H1 (cell line): ENCODE results near the gene TFCP2L1. TPM values are rescaled to one million over a fixed set of nuclear protein-coding genes. Genes with fewer than 3 reads are reported as not detected.

Source experiments
- CTCF ChIA-PET: fragments of 300-600 bp; sonication (Branson Sonifier 250); formaldehyde crosslinking; loops from one replicate; lab custom pipeline; 2021; ENCODE audit not compliant: partially characterized antibody; lab: Charles Lee
- POLR2A ChIA-PET: fragments of 300-600 bp; sonication (Branson Sonifier 250); formaldehyde crosslinking; loops from one replicate; lab custom pipeline; 2021; ENCODE audit warnings: inconsistent platforms; ENCODE audit not compliant: partially characterized antibody; lab: Charles Lee
- DNase-seq, 2 experiments: peaks; one replicate each; pipeline versions ENCODE4 v3.0.0 to v3.0.0-alpha.2; 2010 to 2022; ENCODE audit warnings: low spot score in 2 of 2, low read depth in 1 of 2, mixed read lengths in 1 of 2
- FAIRE-seq: peaks from 2 replicates; lab custom pipeline; 2011; peaks lifted over from hg19 to GRCh38; lab: Jason Lieb, UNC
- H2AFZ ChIP-seq: 2 replicates; pipeline ENCODE4 v1.8.1; 2012; ENCODE audit warnings: low read length, inconsistent platforms
- H2AK5ac ChIP-seq: 2 replicates; pipeline ENCODE4 v1.6.1; 2013; ENCODE audit warnings: low read depth, low read length
- H2BK120ac ChIP-seq: replicated peaks from 2 replicates; pipeline ENCODE3; 2013; ENCODE audit warnings: low read depth, low read length, inconsistent platforms
- H2BK12ac ChIP-seq: 2 replicates; pipeline ENCODE4 v1.6.1; 2013; ENCODE audit warnings: low read depth, low read length
- H2BK15ac ChIP-seq: 2 replicates; pipeline ENCODE4 v1.6.1; 2013; ENCODE audit warnings: low read length
- H2BK20ac ChIP-seq: 2 replicates; pipeline ENCODE4 v1.6.1; 2013; ENCODE audit warnings: low read length
- H2BK5ac ChIP-seq: 2 replicates; pipeline ENCODE4 v1.6.1; 2013; ENCODE audit warnings: low read depth, low read length
- H3K14ac ChIP-seq: 2 replicates; pipeline ENCODE4 v1.6.1; 2013; ENCODE audit warnings: inconsistent platforms; ENCODE audit not compliant: insufficient read length
- H3K18ac ChIP-seq: 2 replicates; pipeline ENCODE4 v1.6.1; 2013; ENCODE audit warnings: low read length; ENCODE audit errors: extremely low read depth
- H3K23ac ChIP-seq: 2 replicates; pipeline ENCODE4 v1.6.1; 2013; ENCODE audit warnings: inconsistent platforms; ENCODE audit not compliant: insufficient read length
- H3K23me2 ChIP-seq: 2 replicates; pipeline ENCODE4 v1.6.1; 2013; ENCODE audit warnings: low read depth, low read length
- H3K27ac ChIP-seq: 2 replicates; pipeline ENCODE4 v1.6.1; 2011; ENCODE audit warnings: low read depth, low read length, inconsistent platforms
- H3K27me3 ChIP-seq, 4 experiments: replicated peaks in 1 of 4; 1 replicate in 1 of 4; 2 replicates in 3 of 4; pipeline versions ENCODE4 v1.6.1 to v1.8.1; 2011 to 2013; ENCODE audit warnings: low read length in 3 of 4, mild to moderate bottlenecking in 3 of 4, inconsistent platforms in 2 of 4, mixed read lengths in 2 of 4, moderate library complexity in 1 of 4; ENCODE audit not compliant: control insufficient read depth in 3 of 4, insufficient read depth in 3 of 4; ENCODE audit errors: extremely low read depth in 1 of 4
- H3K36me3 ChIP-seq, 4 experiments: 2 replicates each; pipeline versions ENCODE4 v1.6.1 to v1.8.1; 2011 to 2013; ENCODE audit warnings: mild to moderate bottlenecking in 4 of 4, low read length in 3 of 4, moderate library complexity in 2 of 4, control low read depth in 1 of 4, inconsistent platforms in 1 of 4; ENCODE audit not compliant: insufficient read depth in 4 of 4, control insufficient read depth in 2 of 4
- H3K4ac ChIP-seq: replicated peaks from 2 replicates; pipeline ENCODE3; 2013; ENCODE audit warnings: low read length, low read depth, mixed read lengths, inconsistent platforms; ENCODE audit not compliant: insufficient read length
- H3K4me1 ChIP-seq, 4 experiments: replicated peaks in 1 of 4; 1 replicate in 1 of 4; 2 replicates in 3 of 4; pipeline versions ENCODE4 v1.6.1 to v1.8.1; 2011 to 2013; ENCODE audit warnings: low read length in 3 of 4, inconsistent platforms in 2 of 4, mixed read lengths in 1 of 4; ENCODE audit not compliant: insufficient read depth in 4 of 4, control insufficient read depth in 3 of 4
- H3K4me2 ChIP-seq, 2 experiments: 2 replicates each; pipeline versions ENCODE4 v1.6.1 to v1.8.1; 2011 to 2013; ENCODE audit warnings: low read depth in 2 of 2, low read length in 2 of 2, control low read depth in 1 of 2, inconsistent platforms in 1 of 2, mild to moderate bottlenecking in 1 of 2; ENCODE audit not compliant: insufficient read depth in 1 of 2
- H3K4me3 ChIP-seq, 4 experiments: fragments of 200-600, 300-600 bp in 1 of 4; sonication (generic), shearing (Covaris generic), sonication (Bioruptor Twin) in 1 of 4; 2 replicates each; pipeline versions ENCODE4 v1.5.1 to v1.8.1; 2011 to 2016; ENCODE audit warnings: low read length in 4 of 4, low read depth in 3 of 4, control low read depth in 2 of 4, inconsistent platforms in 2 of 4, mild to moderate bottlenecking in 2 of 4, mixed read lengths in 1 of 4, moderate library complexity in 1 of 4; ENCODE audit not compliant: insufficient read depth in 2 of 4; ENCODE audit errors: extremely low read depth in 1 of 4
- H3K56ac ChIP-seq: replicated peaks from 2 replicates; pipeline ENCODE3; 2013; ENCODE audit warnings: low read depth, mild to moderate bottlenecking, mixed read lengths, low read length, inconsistent platforms; ENCODE audit not compliant: insufficient read length
- H3K79me1 ChIP-seq: 2 replicates; pipeline ENCODE4 v1.6.1; 2013; ENCODE audit warnings: low read depth, low read length, control low read depth
- H3K79me2 ChIP-seq, 2 experiments: 2 replicates each; pipeline versions ENCODE4 v1.6.1 to v1.8.1; 2012 to 2013; ENCODE audit warnings: low read length in 2 of 2, mild to moderate bottlenecking in 2 of 2, inconsistent platforms in 1 of 2; ENCODE audit not compliant: insufficient read depth in 2 of 2, control insufficient read depth in 1 of 2
- H3K9ac ChIP-seq, 4 experiments: replicated peaks in 1 of 4; 1 replicate in 1 of 4; 2 replicates in 3 of 4; pipeline versions ENCODE4 v1.6.1 to v1.8.1; 2011 to 2013; ENCODE audit warnings: low read depth in 3 of 4, low read length in 3 of 4, control low read depth in 2 of 4, mild to moderate bottlenecking in 2 of 4, moderate library complexity in 2 of 4, inconsistent platforms in 1 of 4; ENCODE audit errors: extremely low read depth in 1 of 4
- H3K9me3 ChIP-seq, 2 experiments: 2 replicates each; pipeline versions ENCODE4 v1.6.1 to v1.8.1; 2012 to 2013; ENCODE audit warnings: mild to moderate bottlenecking in 2 of 2, moderate library complexity in 2 of 2, control low read depth in 1 of 2, inconsistent platforms in 1 of 2, low read depth in 1 of 2, low read length in 1 of 2, mixed read lengths in 1 of 2; ENCODE audit not compliant: insufficient read depth in 2 of 2
- H4K20me1 ChIP-seq, 2 experiments: replicated peaks in 1 of 2; 2 replicates each; pipeline versions ENCODE3 to v1.8.1; 2011 to 2013; ENCODE audit warnings: inconsistent platforms in 2 of 2, low read length in 2 of 2, mild to moderate bottlenecking in 1 of 2; ENCODE audit not compliant: insufficient read depth in 2 of 2, control insufficient read depth in 1 of 2
- H4K5ac ChIP-seq: 2 replicates; pipeline ENCODE4 v1.6.1; 2013; ENCODE audit warnings: low read length, low read depth, mixed read lengths, inconsistent platforms; ENCODE audit not compliant: insufficient read length
- H4K8ac ChIP-seq: 2 replicates; pipeline ENCODE4 v1.8.0; 2013; ENCODE audit warnings: mild to moderate bottlenecking, moderate library complexity, low read length, inconsistent platforms; ENCODE audit not compliant: insufficient read depth; ENCODE audit errors: extremely low read depth
- H4K91ac ChIP-seq: replicated peaks from 2 replicates; pipeline ENCODE3; 2013; ENCODE audit warnings: low read length, mixed read lengths, inconsistent platforms; ENCODE audit not compliant: insufficient read length
- ASH2L ChIP-seq: fragments of 200-600, 300-600 bp; sonication (generic); IDR thresholded peaks from one replicate; pipeline ENCODE4 v1.7.1; 2017; ENCODE audit warnings: low read length
- CREB1 ChIP-seq: IDR thresholded peaks from 2 replicates; pipeline ENCODE4 v1.6.1; 2012; ENCODE audit warnings: inconsistent platforms
- HDAC2 ChIP-seq, 2 experiments: fragments of 300-600 bp in 1 of 2; sonication (generic) in 1 of 2; IDR thresholded peaks; 2 replicates each; pipeline ENCODE4 v1.6.1; 2011 to 2012; ENCODE audit warnings: low read depth in 2 of 2, low read length in 2 of 2, mild to moderate bottlenecking in 2 of 2, moderate library complexity in 2 of 2, borderline replicate concordance in 1 of 2, inconsistent platforms in 1 of 2
- NRF1 ChIP-seq: IDR thresholded peaks from 2 replicates; pipeline ENCODE4 v1.6.1; 2011; ENCODE audit warnings: mild to moderate bottlenecking, low read depth, low read length, improper control_type of control experiment
- WGBS, 2 experiments: shearing (Covaris generic) in 1 of 2; methylation state at CpG; one replicate each; pipeline versions ENCODE4 v1.1.6 to v1.1.7; 2013 to 2015; ENCODE audit warnings: low lambda C conversion rate in 2 of 2, mixed read lengths in 2 of 2, inconsistent platforms in 1 of 2, low coverage in 1 of 2, missing lambda C conversion rate in 1 of 2; ENCODE audit not compliant: insufficient replicate concordance in 2 of 2, insufficient coverage in 1 of 2, insufficient read length in 1 of 2; ENCODE audit errors: extremely low coverage in 1 of 2, missing lambda C conversion rate in 1 of 2; 5-methylcytosine and 5-hydroxymethylcytosine counted together
- polyA plus RNA-seq, 7 experiments: library from polyadenylated mRNA; depleted of rRNA in 3 of 7; stranded (reverse) in 5 of 7; unstranded in 2 of 7; fragments of >200 nt in 5 of 7; fragments of 200-250 nt in 2 of 7; gene quantifications; 1 replicate in 5 of 7; 2 replicates in 1 of 7; 4 replicates in 1 of 7; pipeline versions ENCODE4 v1.2.1 to v1.2.3, GENCODE V29; 2011 to 2013; ENCODE audit warnings: missing spikeins in 2 of 7, mixed read lengths in 2 of 7
- total RNA-seq: library from RNA; stranded (reverse); fragmentation: NEBNext Ultra II Directional; extraction: Animal tissue kit (Norgen Biotek cat#: 25700); gene quantifications from 2 replicates; pipeline ENCODE4 v1.2.1, GENCODE V29; 2021

The TFCP2L1 gene
- total and polyA plus RNA-seq, 2 of the 8 experiments (the other 6 are each of a cell fraction or from before 2014, with no cell fraction given): 1.5 to 3.8 TPM

- Histone ChIP-seq H3K9me3 (no peaks in the 10 kb centered on the region), H2BK12ac (no peak overlapping the region), H3K79me1 (no peaks in the 10 kb centered on the region), H3K56ac (no peak overlapping the region), H2BK20ac (no peak overlapping the region), H3K4me3 (no peak overlapping the region), H3K23me2 (no peaks in the 10 kb centered on the region), H4K20me1 (peaks cover 0 to 2% of the 10 kb centered on the region in 2 experiments), H4K8ac (no peak overlapping the region), H3K4me2 (no peak overlapping the region), H3K36me3 (no peaks in the 10 kb centered on the region; a peak in 1 of 8 replicates), H3K9ac (no peak overlapping the region), H4K5ac (no peak overlapping the region), H3K18ac (no peak overlapping the region), H3K23ac (no peak overlapping the region), H2BK5ac (no peak overlapping the region), H2AFZ (no peak overlapping the region), H4K91ac (no peak overlapping the region), H3K27me3 (no peaks in the 10 kb centered on the region), H3K27ac (no peak overlapping the region), H2BK120ac (no peak overlapping the region), H2BK15ac (no peak overlapping the region), H3K14ac (no peak overlapping the region), H3K79me2 (no peaks in the 10 kb centered on the region), H3K4ac (no peak overlapping the region), H2AK5ac (no peak overlapping the region), H3K4me1 (no peaks in the 10 kb centered on the region)
- TF ChIP-seq CREB1 (no peak), NRF1 (no peak), ASH2L (no peak), HDAC2 (IDR thresholded peaks at IDR 0.05; ENCODE audit: borderline replicate concordance in 1 of 2, low read depth in 2 of 2, low read length in 2 of 2) (no peak)
- 85% methylated on average over 17 of the region's 17 CpGs; no CpG with 5 or more reads in 1 of the 2 experiments for WGBS, 2 experiments
- ChIA-PET CTCF (no interaction called here), POLR2A (no interaction called here)
- no peak for FAIRE-seq
- DNase-seq: no peak
Observed at GRCh38 chr2:121231385-121232000, 53.5 kb downstream of the TFCP2L1 start.
